NCI-H1930 (cell line): ENCODE measurements around the gene GRB2.
"Not testable (repeated sequence)": the region's sequence is repeated elsewhere in the genome, so short reads cannot be mapped to it uniquely, and the experiment has no call there.

Experiments used
- DNase-seq, 2 experiments: peaks; one replicate each; lab custom pipeline; 2025; lab: John Stamatoyannopoulos, UW

GRB2 gene

DNA sequence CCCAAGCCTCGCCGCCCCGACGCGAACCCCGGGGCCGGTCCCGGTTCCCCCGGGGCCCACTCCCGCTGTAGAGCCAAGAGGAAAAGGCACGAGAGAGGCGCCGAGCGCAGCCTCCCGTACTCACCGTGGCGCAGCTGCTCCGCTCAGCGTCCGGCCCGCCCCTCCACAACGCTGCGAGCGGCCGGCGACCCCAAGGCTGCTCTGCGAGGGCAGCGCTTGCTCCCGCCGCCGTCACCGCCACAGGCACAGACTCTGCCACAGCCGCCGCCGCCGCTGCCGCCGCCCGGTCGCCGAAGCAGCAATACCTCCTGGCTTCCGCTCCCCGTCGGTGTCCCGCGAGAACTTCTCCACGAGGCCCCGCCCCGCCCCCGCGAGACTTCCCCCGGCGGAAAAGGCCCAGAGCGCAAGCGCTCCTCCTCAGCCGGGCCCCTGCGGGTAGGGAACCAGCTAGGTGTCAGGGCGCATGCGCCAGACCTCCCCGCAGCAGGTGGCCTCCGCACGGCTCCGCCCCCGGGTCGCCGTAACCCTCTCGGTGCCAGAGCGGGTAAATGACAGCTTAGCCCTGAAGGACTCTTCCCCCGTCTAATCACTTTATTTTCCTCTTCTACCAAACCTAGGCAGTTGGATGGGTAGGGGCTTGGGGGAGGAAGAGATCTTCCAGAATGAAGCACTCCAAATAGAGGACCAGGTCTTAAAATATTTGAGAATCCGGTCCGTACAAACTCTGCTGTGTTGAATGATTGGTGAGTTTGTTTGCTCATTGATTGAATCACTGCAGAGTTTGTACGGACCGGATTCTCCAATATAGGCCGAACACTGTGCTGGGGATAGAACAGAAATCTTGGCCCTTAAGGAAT, at the start of gene GRB2:
Gene GRB2 (minus strand): TSS at position 314 of the 857 bp plus-strand sequence. CDS start 12,050 bp downstream, outside the sequence.
- DNase-seq = peak; percentile 96 to 99

DNA sequence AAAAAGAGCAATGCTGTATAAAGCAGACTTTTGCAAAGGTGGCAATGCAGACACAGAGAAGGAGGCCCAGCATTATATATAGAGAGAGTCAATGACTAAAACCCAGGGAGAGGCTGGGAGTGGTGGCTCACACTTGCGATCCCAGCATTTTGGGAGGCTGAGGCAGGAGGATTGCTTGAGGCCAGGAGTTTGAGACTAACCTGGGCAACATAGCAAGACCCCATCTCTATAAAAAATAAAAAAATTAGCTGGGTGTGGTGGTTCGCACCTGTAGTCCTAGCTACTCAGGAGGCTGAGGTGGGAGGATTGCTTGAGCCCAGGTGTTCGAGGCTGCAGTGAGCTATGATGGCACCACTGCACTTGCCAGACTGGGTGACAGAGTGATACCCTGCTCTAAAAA, 49.2 kb upstream of the GRB2 start:
- not testable (repeated sequence) for DNase-seq

DNA sequence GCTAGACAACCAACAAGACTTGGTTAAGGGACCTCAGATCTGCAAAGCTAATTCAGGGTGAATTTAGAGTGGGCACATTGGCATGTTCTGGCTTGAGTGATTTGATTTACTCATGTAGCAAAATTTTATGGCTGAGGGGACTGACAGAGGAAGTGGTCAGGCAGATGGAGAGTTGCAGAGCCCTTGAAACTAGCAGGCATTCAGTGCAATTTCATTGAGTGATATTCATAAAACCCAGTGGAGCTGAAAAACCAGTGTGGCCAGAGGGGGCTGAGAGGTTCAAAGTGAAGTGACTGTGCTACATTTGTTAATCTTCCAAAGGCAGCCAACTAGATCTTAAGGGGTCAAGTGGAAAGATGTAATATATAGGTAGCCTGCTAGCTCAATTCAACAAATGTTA, 48.7 kb upstream of the GRB2 start:
- DNase-seq = no peak

DNA sequence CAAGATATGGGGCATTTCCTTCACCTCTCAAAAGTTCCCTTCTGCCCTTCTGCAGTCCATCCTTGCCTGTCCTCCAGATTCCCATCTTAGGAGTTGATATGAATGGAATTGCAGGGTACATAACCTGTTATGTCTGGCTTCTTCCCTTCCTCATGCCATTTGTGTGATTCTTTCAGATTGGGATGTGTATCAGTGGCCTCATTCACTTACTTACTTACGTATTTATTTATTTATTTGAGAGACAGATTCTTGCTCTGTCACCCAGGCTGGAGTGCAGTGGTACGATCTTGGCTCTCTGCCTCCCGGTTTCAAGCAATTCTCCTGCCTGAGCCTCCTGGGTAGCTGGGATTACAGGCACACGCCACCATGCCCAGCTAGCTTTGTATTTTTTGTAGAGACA, 44.8 kb upstream of the GRB2 start:
- no peak for DNase-seq

DNA sequence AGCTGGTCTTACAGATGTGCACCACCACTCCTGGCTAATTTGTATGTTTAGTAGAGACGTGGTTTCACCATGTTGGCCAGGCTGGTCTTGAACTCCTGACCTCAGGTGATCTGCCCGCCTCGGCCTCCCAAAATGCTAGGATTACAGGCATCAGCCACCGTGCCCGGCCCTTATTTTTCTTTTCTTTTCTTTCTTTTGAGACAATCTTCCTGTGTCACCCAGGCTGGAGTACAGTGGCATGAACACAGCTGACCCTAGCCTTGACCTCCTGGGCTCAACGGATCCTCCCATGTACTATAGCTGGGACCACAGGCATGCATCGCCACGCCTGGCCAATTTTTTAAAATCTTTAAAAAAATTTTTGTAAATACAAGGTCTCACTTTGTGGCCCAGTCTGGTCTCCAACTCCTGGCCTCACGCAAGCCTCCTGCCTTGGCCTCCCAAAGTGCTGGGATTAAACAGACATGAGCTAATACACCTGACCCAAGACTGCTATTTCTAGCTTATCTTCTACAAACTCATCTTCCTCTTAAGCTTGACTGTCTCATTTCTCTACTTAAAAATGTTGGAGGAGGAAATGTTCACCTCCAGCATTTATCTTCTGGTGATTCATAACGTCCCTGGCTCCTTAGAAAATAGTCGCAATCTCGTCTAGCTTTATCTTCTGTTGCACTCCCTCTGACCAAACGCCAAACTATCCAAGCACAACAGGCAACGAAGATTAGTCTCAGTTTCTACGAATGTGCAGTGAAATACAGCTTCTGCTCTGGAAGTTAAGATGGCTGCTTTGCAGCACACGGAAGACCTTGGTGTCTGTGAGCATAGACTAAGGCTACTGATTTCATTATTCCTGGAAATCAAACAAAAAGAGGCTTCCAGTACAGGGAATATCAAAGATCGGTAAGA, 42.7 kb upstream of the GRB2 start:
- DNase-seq = no peak

DNA sequence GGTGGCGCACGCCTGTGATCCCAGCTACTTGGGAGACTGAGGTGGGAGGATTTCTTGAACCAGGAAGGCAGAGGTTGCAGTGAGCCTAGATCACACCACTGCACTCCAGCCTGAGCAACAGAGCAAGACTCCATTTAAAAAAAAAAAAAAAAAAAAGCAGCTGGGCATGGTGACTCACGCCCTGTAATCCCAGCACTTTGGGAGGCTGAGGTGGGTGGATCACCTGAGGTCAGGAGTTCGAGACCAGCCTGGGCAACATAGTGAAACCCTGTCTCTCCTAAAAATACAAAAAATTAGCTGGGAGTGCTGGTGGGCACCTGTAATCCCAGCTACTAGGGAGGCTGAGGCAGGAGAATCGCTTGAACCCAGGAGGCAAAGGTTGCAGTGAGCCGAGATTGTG, 40.4 kb upstream of the GRB2 start:
- not testable (repeated sequence) for DNase-seq

DNA sequence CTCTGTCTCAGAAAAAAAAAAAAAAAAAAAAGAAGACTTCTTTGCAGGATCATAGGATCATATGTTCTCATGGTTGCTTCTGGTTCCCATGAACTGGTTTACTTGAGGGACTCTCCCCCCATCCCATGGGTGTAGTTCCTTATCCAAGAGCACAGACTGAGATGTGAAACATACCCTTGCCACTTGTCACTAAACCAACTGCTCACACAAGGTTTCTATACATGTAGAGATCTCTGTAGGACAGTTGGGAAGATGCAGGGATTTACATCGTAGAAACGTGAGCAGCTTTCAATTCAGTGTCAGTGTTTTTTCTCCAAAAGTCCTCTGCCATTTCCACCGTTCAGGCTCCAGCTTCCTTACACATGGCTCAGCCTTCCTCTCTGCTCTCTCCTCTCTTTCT, 39.8 kb upstream of the GRB2 start:
- no peak for DNase-seq

DNA sequence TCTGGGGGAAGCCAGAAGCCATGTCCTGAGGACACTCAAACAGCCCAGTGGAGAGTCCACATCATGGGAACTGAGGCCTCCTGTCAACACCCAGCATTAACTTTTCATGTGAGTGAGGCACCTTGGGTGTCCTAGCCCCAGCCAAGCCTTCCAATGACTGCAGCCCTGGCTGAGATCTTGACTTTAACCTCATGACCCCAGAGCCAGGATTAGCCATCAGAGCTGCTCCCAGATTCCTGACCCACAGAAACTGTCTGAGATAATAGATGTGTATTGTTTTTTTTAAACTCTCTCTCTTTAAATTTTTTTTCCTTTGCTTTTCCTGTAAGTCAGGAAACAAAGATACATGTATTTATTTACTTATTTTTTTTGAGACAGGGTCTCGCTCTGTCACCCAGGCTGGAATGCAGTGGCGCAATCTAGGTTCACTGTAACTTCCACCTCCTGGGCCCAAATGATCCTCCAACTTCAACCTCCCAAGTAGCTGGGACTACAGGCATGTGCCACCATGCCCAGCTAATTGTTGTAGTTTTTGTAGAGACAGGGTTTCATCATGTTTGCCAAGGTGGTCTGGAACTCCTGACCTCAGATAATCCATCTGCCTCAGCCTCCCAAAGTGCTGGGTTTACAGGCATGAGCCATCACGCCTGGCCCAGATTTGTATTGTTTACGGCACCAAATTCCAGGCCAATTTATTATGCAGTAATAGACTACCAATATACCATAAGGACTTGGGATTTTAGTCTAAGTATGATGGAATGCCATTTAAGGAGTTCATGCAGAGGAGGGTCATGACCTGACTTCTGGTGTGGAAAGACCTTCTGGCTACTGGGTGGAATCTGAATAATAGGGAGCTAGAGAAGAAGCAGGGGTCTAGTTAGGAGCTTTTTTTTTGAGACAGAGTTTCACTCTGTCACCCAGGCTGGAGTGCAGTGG, 37.0 kb upstream of the GRB2 start:
- no peak for DNase-seq

DNA sequence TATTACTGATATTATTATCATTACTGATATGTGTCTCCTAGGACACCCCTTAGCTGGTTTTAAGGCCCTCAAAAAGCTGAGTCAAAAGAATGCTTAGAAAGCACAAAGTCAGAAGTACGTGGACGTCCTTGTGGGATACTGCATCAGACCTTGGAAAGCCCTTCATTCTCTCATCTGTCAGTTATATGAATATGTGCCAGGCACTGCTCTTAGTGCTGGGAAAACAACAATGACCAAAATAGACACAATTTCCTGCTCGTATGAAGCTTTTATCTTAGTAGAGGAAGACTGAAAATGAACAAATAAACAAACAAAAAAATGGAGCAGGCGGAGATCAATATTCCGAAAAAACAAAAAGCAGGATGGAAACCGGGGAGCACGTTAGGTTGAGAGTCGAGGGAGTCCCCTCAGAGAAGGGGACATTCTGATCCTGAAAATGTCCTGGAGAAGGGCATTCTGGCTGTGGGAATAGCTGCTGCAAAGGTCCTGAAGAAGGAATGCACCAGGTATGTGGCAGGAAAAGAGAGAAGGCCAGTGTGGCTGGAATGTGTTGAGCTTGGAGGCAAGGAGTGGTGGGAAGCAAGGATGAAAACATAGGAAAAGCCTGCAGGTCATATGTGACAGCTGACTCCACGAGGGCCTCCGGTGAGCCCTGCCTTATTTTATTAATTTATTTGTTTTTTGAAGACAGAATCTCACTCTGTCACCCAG, 35.4 kb upstream of the GRB2 start:
- DNase-seq = no peak

DNA sequence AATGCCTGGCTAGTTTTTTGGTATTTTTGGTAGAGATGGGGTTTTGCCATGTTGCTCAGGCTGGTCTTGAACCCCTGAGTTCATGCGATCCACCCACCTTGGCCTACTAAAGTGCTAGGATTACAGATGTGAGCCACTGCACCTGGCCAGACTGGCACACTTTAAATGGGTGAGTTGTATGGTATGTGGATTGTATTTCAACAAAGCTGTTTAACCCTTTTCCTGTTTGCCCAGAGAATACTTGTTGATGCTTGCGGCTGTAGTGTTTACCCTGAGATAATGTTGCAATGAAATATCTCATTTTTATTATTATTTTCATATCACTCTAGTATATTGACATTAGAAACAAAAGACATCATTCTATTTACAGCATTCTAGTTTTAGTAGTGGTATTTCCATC, 33.8 kb upstream of the GRB2 start:
- no peak for DNase-seq

DNA sequence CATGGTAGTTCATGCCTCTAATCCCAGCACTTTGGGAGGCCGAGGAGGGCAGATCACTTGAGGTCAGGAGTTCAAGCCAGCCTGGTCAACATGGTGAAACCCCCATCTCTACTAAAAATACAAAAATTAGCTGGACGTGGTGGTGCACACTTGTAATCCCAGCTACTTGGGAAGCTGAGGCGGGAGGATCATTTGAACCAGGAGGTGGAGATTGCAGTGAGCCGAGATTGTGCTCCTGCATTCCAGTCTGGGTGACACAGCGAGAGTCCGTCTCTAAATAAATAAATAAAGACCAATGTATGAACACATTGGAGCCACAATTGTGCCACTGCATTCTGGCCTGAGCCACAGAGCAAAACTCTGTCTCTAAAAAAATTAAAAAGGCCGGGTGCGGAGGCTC, 31.9 kb upstream of the GRB2 start:
- DNase-seq = not testable (repeated sequence)

DNA sequence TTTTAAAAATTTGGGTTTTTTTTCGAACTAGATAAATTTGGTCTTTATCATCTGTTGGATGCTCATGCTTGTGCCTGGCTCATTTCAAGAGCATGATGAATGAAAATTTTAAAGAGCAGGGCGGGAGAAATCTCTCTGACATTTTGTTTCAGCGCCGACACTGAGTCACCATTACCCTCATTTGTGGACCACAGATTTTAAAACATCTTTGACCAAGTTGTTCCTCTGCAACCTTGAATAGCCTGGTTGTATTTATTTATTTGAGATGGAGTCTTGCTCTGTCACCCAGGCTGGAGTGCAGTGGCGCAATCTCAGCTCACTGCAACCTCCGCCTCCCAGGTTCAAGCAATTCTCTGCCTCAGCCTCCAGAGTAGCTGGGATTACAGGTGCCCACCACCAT, 29.0 kb upstream of the GRB2 start:
- not testable (repeated sequence) for DNase-seq

DNA sequence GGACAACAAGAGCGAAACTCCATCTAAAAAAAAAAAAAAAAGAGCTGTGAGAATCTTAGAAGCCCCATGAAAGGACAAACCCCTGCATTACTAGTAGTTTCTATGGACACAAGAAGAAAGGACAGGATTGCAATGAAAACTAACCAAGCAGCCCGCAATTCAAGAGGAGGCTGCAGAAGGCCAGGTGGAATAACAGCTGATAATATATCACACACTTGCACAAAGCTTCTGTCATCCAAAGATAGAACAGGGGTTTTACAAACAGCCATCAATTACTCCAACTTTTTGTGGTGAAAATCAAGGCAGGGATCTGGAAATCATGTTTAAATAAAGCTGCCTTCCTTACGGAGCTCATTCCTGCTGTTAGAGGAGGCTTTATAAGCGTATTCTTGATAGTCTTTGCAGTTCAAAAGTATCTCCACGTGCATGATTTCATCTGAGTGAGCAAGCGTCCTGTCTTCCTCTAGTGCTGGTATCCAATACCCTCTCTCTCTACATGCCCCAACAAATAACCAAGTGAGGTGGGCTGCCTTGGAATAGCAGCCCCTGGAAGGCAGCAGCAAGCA, 27.8 kb upstream of the GRB2 start:
- DNase-seq = no peak

DNA sequence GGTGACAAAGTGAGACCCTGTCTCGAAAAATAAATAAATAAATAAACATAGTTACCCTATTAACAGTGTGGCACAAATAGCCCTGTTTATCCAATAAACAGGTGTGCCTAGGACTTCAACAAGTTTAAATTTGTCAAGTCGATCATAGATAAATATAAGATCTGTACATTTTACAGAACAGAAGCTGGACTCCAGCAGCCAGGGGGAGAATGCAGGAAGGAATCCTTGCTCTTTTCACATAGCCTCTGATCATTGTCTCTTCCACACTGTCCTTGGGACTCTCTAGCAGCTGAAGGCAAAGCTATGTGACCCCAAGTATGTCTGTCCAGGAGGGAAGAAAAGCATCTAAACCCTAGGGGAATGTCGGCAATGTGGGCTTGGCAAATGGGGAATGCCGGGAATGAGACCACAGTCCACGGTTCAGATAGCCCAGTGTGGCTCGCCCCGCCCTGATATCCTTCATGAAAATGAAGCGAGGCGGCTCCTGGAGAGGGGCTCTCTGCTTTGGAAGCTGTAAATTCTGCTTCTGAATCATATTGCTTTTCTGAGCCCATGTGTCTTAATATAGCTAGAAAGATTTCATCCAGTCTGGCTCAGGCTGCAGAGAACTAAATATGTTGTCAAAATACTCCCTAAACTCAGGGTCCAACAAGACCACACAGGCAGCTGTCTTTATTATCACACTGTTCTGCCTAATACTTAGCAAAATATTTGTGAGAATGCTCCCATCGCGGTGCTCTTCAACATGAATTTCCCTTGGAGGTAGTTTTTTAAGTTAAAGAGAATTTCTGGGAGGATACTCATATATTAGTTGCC, 24.9 kb upstream of the GRB2 start:
- DNase-seq = no peak

DNA sequence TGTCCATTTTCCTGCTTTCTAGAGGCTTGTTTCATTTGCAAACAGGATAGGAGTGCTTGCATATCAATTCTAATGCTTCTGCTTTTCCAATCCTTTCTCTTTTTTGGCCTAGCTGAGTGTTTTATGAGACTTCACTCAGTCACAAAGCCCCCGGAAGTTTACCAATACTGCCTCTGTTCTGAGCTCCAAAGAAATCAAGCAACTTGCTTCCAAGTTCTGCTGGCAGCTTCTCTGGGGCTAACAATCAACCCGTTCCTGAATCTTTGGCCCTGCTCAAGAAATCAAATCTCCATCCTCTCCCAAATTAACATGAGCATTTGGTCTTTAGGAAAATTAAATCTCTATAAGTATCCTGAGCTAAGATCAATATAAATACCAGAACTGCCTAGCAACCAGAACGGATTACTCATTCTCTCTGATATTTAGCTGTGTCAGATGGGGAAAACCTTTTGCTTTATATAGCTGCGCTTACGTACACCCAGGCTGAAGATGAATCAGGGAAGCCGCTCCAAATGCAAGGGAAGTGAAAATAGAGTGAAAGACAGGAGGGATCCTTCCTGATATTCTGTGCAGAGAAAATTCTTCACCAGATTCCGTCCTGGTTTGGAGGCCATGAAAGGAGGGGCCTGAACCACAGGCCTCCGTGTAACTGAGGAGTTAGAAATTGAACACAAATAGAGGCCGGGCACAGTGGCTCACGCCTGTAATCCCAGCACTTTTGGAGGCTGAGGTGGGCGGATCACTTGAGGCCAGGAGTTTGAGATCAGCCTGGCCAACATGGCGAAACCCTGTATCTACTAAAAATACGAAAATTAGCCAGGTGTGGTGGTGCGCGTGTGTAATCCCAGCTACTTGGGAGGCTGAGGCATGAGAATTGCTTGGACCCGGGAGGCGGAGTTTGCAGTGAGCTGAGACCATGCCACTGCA, 23.3 kb upstream of the GRB2 start:
- DNase-seq = no peak

DNA sequence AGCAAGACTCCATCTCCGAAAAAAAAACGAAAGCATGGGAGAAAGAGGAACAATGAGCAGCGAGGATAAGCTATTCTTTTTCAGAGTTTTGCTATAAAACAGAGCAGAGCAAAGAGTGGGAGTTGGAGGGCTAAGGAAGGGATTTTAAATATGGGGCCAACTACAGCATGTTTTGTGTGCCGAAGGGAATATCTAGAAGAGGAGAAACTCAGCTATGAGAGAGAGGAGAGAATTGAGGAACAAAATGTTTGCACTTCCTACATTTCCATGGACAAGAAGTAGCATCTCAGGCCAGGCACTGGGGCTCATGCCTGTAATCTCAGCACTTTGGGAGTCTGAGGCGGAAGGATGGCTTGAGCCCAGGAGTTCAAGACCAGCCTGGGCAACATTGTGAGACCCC, 13.1 kb upstream of the GRB2 start:
- DNase-seq = no peak

DNA sequence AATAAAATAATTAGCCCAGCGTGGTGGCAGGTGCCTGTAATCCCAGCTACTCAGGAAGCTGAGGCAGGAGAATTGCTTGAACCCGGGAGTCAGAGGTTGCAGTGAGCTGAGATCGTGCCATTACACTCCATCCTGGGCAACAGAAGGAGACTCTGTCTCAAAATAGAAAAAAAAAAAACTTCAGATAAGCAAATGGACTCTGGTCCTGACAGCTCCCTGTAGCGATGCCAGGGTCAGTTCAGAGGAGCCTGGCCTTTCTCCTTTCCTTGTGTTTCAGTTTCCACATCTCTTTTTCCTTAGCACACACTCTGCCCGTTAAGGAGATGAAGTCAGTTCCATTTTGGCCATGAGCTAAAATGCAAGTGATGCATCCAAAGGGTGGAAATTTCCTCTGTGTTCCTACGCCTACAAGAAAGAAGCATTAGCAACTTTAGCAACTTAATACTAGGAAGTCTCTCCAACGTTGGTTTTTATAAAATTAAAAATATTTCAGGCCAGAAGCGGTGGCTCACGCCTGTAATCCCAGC, 11.6 kb upstream of the GRB2 start:
- no peak for DNase-seq

DNA sequence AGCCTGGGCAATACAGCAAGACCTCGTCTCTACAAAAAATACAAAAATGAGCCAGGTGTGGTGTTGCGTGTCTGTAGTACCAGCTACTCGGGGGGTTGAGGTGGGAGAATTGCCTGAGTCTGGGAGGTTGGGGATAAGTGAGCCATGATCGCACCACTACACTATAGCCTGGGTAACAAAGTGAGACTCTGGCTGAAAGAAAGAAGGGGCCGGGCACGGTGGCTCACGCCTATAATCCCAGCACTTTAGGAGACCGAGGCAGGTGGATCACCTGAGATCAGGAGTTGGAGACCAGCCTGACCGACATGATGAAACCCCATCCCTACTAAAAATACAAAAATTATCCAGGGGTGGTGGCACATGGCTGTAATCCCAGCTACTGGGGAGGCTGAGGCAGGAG, 10.5 kb upstream of the GRB2 start:
- no peak for DNase-seq

DNA sequence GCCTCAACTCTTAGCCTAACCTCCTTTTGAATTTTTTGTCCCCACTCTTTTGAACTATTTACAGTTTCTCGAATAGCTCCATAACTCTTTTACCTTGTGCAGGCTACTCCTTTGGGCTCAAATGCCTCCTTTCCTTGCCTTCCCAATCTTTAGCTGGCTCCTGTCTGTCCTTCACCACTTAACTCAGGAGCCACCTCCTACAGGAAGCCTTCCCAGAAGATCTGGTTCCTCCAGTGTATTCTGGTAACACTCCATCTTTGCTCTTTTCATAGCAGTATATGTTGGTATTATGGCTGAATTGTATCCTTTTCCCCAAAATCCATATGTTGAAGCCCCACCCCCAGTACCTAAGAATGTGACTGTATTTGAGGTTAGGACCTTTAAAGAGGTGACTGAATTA, 9.0 kb upstream of the GRB2 start:
- DNase-seq = no peak
